ENCODE results near the gene CHMP4A. TPM values are rescaled to one million over a fixed set of nuclear protein-coding genes. Genes with fewer than 3 reads are reported as not detected.

Gene CHMP4A
- total RNA-seq, 1 experiment from 2014 or later: 58.3 TPM

- DNase-seq (no peak), ATAC-seq (no peak)
- BruUV-seq (replicated peaks): no TSS peak
- no peaks in the 10 kb centered on the region for H3K9me3 ChIP-seq (ENCODE audit: low read length)
- no peak overlapping the region for H2AFZ ChIP-seq (ENCODE audit: low read length)
- no peak overlapping the region for H3K4me2 ChIP-seq (ENCODE audit: low read length)
- H3K27ac ChIP-seq (ENCODE audit: low read length): no peak overlapping the region
- TF ChIP-seq, protein P1, sequence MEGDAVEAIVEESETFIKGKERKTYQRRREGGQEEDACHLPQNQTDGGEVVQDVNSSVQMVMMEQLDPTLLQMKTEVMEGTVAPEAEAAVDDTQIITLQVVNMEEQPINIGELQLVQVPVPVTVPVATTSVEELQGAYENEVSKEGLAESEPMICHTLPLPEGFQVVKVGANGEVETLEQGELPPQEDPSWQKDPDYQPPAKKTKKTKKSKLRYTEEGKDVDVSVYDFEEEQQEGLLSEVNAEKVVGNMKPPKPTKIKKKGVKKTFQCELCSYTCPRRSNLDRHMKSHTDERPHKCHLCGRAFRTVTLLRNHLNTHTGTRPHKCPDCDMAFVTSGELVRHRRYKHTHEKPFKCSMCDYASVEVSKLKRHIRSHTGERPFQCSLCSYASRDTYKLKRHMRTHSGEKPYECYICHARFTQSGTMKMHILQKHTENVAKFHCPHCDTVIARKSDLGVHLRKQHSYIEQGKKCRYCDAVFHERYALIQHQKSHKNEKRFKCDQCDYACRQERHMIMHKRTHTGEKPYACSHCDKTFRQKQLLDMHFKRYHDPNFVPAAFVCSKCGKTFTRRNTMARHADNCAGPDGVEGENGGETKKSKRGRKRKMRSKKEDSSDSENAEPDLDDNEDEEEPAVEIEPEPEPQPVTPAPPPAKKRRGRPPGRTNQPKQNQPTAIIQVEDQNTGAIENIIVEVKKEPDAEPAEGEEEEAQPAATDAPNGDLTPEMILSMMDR (conservative IDR thresholded peaks at IDR 0.05; ENCODE audit: low read depth, low read length): no peak
- TF ChIP-seq EZH2 (IDR thresholded peaks at IDR 0.05; ENCODE audit: low read length, unreplicated experiment): no peak
- TF ChIP-seq EZH2phosphoT487 (IDR thresholded peaks at IDR 0.05; ENCODE audit: borderline replicate concordance, low read length): no peak
- intact Hi-C loops (cut with micrococcal nuclease): no loop called here
- no peaks in the 10 kb centered on the region for H4K20me1 ChIP-seq (ENCODE audit: low read length)
- no peaks in the 10 kb centered on the region for H3K9me2 ChIP-seq (replicated peaks; ENCODE audit: low read length)
- POLR2A ChIA-PET (ENCODE audit: unreplicated experiment): no interaction called here
- H3K36me3 ChIP-seq (ENCODE audit: low read depth, low read length): peaks cover 37% of the 10 kb centered on the region; the same call in 1 of the 2 replicates
- H3K4me3 ChIP-seq (ENCODE audit: low read length): no peak overlapping the region
- H3K27me3 ChIP-seq (ENCODE audit: low read length): no peaks in the 10 kb centered on the region
- H3K79me2 ChIP-seq (ENCODE audit: low read length): peaks cover 4% of the 10 kb centered on the region
- no peaks in the 10 kb centered on the region for H3F3A ChIP-seq (ENCODE audit: low read length, unreplicated experiment)
- H3K4me1 ChIP-seq (ENCODE audit: insufficient read depth, low read length): no peaks in the 10 kb centered on the region
- no peak overlapping the region for H3K9ac ChIP-seq (ENCODE audit: low read length)
- CTCF ChIA-PET: no interaction called here
Measured at GRCh38 chr14:24181371-24182077, 31.8 kb downstream of the CHMP4A start.

DNA sequence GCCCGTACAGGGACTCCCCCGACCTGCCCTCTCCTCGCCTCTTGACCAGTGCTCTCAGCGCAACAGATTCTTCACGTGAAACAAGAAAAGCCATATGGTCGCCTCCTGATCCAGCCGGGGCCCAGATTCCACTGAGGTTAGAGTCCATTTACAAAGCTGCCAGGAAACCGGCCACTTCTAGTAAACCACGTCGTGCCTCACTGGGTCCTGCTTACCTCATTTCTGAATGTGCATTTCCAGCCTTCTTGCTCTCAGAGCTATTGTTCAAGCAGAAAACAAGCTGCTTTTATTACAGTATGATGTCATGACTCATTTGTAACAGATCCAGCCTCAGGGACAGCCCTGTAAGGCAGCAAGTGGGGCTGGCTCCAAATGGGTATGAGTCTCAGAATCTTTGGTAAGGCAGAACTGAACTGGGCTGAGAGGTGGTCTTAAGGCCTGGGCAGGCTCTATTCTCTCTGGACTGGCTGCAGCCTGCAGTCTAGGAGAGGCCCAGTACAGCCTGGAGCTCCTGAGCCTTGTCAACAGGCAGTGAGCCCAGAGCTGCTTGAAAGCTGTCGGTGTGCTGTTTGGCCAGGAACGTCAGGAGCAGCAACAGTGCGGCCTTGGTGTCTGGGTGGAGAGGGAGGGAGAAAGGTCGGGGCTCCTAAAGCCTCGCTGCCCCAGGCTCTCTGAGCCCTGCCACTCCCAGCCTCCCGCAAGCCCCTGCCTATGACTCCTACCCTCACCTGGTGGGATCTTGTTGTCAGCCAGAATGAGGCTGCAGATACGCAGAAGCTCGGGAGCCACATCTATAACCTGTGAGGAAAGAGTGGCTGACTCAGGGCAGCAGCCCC is 33.1 kb downstream of the CHMP4A start:
- intact Hi-C loops (cut with micrococcal nuclease): no loop called here
- H3K9me2 ChIP-seq (replicated peaks; ENCODE audit: low read length): no peaks in the 10 kb centered on the region
- no peak overlapping the region for H3K27ac ChIP-seq (ENCODE audit: low read length)
- no peak overlapping the region for H2AFZ ChIP-seq (ENCODE audit: low read length)
- no peaks in the 10 kb centered on the region for H3K79me2 ChIP-seq (ENCODE audit: low read length)
- POLR2A ChIA-PET (ENCODE audit: unreplicated experiment): no interaction called here
- H3K4me2 ChIP-seq (ENCODE audit: low read length): no peak overlapping the region
- no peaks in the 10 kb centered on the region for H4K20me1 ChIP-seq (ENCODE audit: low read length)
- BruUV-seq (replicated peaks): no TSS peak
- no peaks in the 10 kb centered on the region for H3K4me1 ChIP-seq (ENCODE audit: insufficient read depth, low read length)
- no peaks in the 10 kb centered on the region for H3K9me3 ChIP-seq (ENCODE audit: low read length)
- ATAC-seq (peak; percentile 69), DNase-seq (peak; percentile 43)
- peaks cover 27% of the 10 kb centered on the region; the same call in 1 of the 2 replicates for H3K36me3 ChIP-seq (ENCODE audit: low read depth, low read length)
- CTCF ChIA-PET: no interaction called here
- no peaks in the 10 kb centered on the region for H3K27me3 ChIP-seq (ENCODE audit: low read length)
- no peak overlapping the region for H3K4me3 ChIP-seq (ENCODE audit: low read length)
- H3F3A ChIP-seq (ENCODE audit: low read length, unreplicated experiment): no peaks in the 10 kb centered on the region
- H3K9ac ChIP-seq (ENCODE audit: low read length): no peak overlapping the region
- TF ChIP-seq EZH2phosphoT487 (IDR thresholded peaks at IDR 0.05; ENCODE audit: borderline replicate concordance, low read length) (no peak), EZH2 (IDR thresholded peaks at IDR 0.05; ENCODE audit: low read length, unreplicated experiment) (no peak)
- TF ChIP-seq, protein P1 (conservative IDR thresholded peaks at IDR 0.05; ENCODE audit: low read depth, low read length): no peak
